Ascending aorta (tissue), 2 donors: ENCODE measurements around the gene COL17A1. TPM values are rescaled to one million over a fixed set of nuclear protein-coding genes. Genes with fewer than 3 reads are reported as not detected.

Source experiments
- DNase-seq, 2 donors: peaks; one replicate each; pipeline ENCODE4 v3.0.0-alpha.2; 2019; ENCODE audit warnings: low spot score in 2 of 2
- H3K27ac ChIP-seq, 2 donors: fragments of 200-600 bp; sonication (generic); one replicate each; pipeline ENCODE4 v1.5.1; 2016 to 2017; ENCODE audit warnings: mild to moderate bottlenecking in 1 of 2
- H3K27me3 ChIP-seq: fragments of 200-600 bp; sonication (generic); one replicate; pipeline ENCODE4 v1.5.1; 2017
- H3K36me3 ChIP-seq, 2 donors: fragments of 200-600 bp; sonication (generic); one replicate each; pipeline ENCODE4 v1.5.1; 2016
- H3K4me1 ChIP-seq, 2 donors: fragments of 200-600 bp; sonication (generic); one replicate each; pipeline ENCODE4 v1.5.1; 2016 to 2017; ENCODE audit warnings: mild to moderate bottlenecking in 1 of 2
- H3K4me3 ChIP-seq, 2 donors: fragments of 200-600 bp; sonication (generic); one replicate each; pipeline ENCODE4 v1.5.1; 2016 to 2017; ENCODE audit warnings: mild to moderate bottlenecking in 1 of 2
- H3K9me3 ChIP-seq, 2 donors: fragments of 200-600 bp; sonication (generic); one replicate each; pipeline ENCODE4 v1.5.1; 2016
- CTCF ChIP-seq, 3 experiments: fragments of 200-600 bp in 2 of 3; fragments of 450-650 bp in 1 of 3; sonication (generic) in 2 of 3; IDR thresholded peaks; one replicate each; pipeline ENCODE4 v1.5.1; 2016 to 2019; ENCODE audit warnings: antibody characterized with exemption in 3 of 3, mild to moderate bottlenecking in 1 of 3, moderate library complexity in 1 of 3
- intact Hi-C: fragments of 100-400 bp; cut with DNase I; formaldehyde crosslinking; loops from one replicate; pipeline ENCODE4 v1.15.1; 2023
- total RNA-seq: library from RNA; depleted of rRNA; stranded (reverse); fragments of >200 nt; gene quantifications from one replicate; pipeline ENCODE4 v1.1.0, GENCODE V29; 2016

Gene COL17A1
- total RNA-seq, 1 donor from 2014 or later: 0.64 TPM

GRCh38 chr10:104011904-104012303 lies 73.8 kb downstream of the COL17A1 start:
- Histone ChIP-seq H3K27me3 (no peaks in the 10 kb centered on the region), H3K36me3 (peaks cover 15 to 17% of the 10 kb centered on the region in 2 donors), H3K27ac (no peak overlapping the region), H3K9me3 (no peaks in the 10 kb centered on the region), H3K4me3 (no peak overlapping the region), H3K4me1 (no peaks in the 10 kb centered on the region)
- TF ChIP-seq CTCF (IDR thresholded peaks at IDR 0.05): no peak
- intact Hi-C loops: no loop called here
- no peak for DNase-seq

- Histone ChIP-seq H3K4me1 (no peaks in the 10 kb centered on the region), H3K27me3 (no peaks in the 10 kb centered on the region), H3K27ac (no peak overlapping the region), H3K9me3 (no peaks in the 10 kb centered on the region), H3K4me3 (no peak overlapping the region), H3K36me3 (peaks cover 53 to 77% of the 10 kb centered on the region in 2 donors)
- DNase-seq: no peak
- TF ChIP-seq CTCF (IDR thresholded peaks at IDR 0.05): no peak
- intact Hi-C loops: no loop called here
Measured at GRCh38 chr10:104005172-104005863, 80.4 kb downstream of the COL17A1 start.

- no peaks in the 10 kb centered on the region for H3K9me3 ChIP-seq
- intact Hi-C loops: no loop called here
- H3K27ac ChIP-seq: no peak overlapping the region
- no peak overlapping the region for H3K4me3 ChIP-seq
- no peaks in the 10 kb centered on the region for H3K4me1 ChIP-seq
- DNase-seq: no peak
- no peak for TF ChIP-seq CTCF (IDR thresholded peaks at IDR 0.05)
- peaks cover 47 to 80% of the 10 kb centered on the region in 2 donors for H3K36me3 ChIP-seq
- H3K27me3 ChIP-seq: no peaks in the 10 kb centered on the region
Measured at GRCh38 chr10:104002911-104003310, 82.8 kb downstream of the COL17A1 start.

GRCh38 chr10:103998805-103999204 lies 86.9 kb downstream of the COL17A1 start:
- H3K27ac ChIP-seq: no peak overlapping the region
- DNase-seq: no peak
- no peaks in the 10 kb centered on the region for H3K27me3 ChIP-seq
- no peaks in the 10 kb centered on the region for H3K9me3 ChIP-seq
- intact Hi-C loops: no loop called here
- peaks cover 30 to 60% of the 10 kb centered on the region in 2 donors for H3K36me3 ChIP-seq
- no peak overlapping the region for H3K4me3 ChIP-seq
- TF ChIP-seq CTCF (IDR thresholded peaks at IDR 0.05): no peak
- H3K4me1 ChIP-seq: no peaks in the 10 kb centered on the region

- intact Hi-C loops: no loop called here
- TF ChIP-seq CTCF (IDR thresholded peaks at IDR 0.05): no peak
- Histone ChIP-seq H3K9me3 (no peaks in the 10 kb centered on the region), H3K27ac (no peak overlapping the region), H3K27me3 (no peaks in the 10 kb centered on the region), H3K4me3 (no peak overlapping the region), H3K36me3 (peaks cover 9 to 36% of the 10 kb centered on the region in 2 donors), H3K4me1 (no peaks in the 10 kb centered on the region)
- no peak for DNase-seq
Measured at GRCh38 chr10:103995134-103995533, 90.5 kb downstream of the COL17A1 start.
